Common myeloid progenitor, CD34-positive (primary cell): Measurements from ENCODE around the gene CACNA1B.

Experiments
- CTCF ChIA-PET: fragments of 350-600 bp; sonication (Branson Sonifier 250); formaldehyde crosslinking; loops from one replicate; lab custom pipeline; 2021; ENCODE audit warnings: antibody characterized with exemption; lab: Charles Lee
- POLR2A ChIA-PET: fragments of 350-600 bp; sonication (Branson Sonifier 250); formaldehyde crosslinking; loops from one replicate; lab custom pipeline; 2021; ENCODE audit warnings: antibody characterized with exemption; lab: Charles Lee
- DNase-seq, 3 donors: peaks; one replicate each; pipeline versions ENCODE4 v3.0.0 to v3.0.0-alpha.2; 2013
- H3K27ac ChIP-seq, 2 experiments: 1 replicate in 1 of 2; 2 replicates in 1 of 2; pipeline ENCODE4 v1.7.0; 2013; ENCODE audit warnings: inconsistent platforms in 2 of 2, low read length in 2 of 2, mild to moderate bottlenecking in 2 of 2, low read depth in 1 of 2, moderate library complexity in 1 of 2; ENCODE audit not compliant: severe bottlenecking in 2 of 2, insufficient read depth in 1 of 2, poor library complexity in 1 of 2
- H3K27me3 ChIP-seq, 5 experiments: replicated peaks in 2 of 5; 1 replicate in 3 of 5; 2 replicates in 2 of 5; pipeline versions ENCODE4 v1.6.1 to v1.7.0; 2013; ENCODE audit warnings: low read length in 4 of 5, mild to moderate bottlenecking in 2 of 5, moderate library complexity in 2 of 5, inconsistent platforms in 1 of 5; ENCODE audit not compliant: insufficient read depth in 5 of 5, control insufficient read depth in 4 of 5
- H3K36me3 ChIP-seq, 4 experiments: 1 replicate in 2 of 4; 2 replicates in 2 of 4; pipeline versions ENCODE4 v1.6.1 to v1.7.0; 2013; ENCODE audit warnings: low read length in 3 of 4, control low read depth in 1 of 4, mild to moderate bottlenecking in 1 of 4; ENCODE audit not compliant: control insufficient read depth in 4 of 4, insufficient read depth in 4 of 4
- H3K4me1 ChIP-seq, 4 experiments: 1 replicate in 3 of 4; 2 replicates in 1 of 4; pipeline versions ENCODE4 v1.6.1 to v1.7.1; 2013; ENCODE audit warnings: low read length in 3 of 4, mild to moderate bottlenecking in 3 of 4, control low read depth in 1 of 4, inconsistent platforms in 1 of 4, moderate library complexity in 1 of 4; ENCODE audit not compliant: control insufficient read depth in 4 of 4, insufficient read depth in 4 of 4; ENCODE audit errors: control extremely low read depth in 1 of 4
- H3K4me3 ChIP-seq, 7 experiments: 1 replicate in 4 of 7; 2 replicates in 3 of 7; pipeline versions ENCODE4 v1.5.1 to v1.7.0; 2013; ENCODE audit warnings: mild to moderate bottlenecking in 7 of 7, low read length in 6 of 7, moderate library complexity in 6 of 7, inconsistent platforms in 2 of 7, low read depth in 2 of 7, control low read depth in 1 of 7; ENCODE audit not compliant: insufficient read depth in 4 of 7, control insufficient read depth in 1 of 7; ENCODE audit errors: extremely low read depth in 1 of 7
- H3K9me3 ChIP-seq, 5 experiments: 1 replicate in 4 of 5; 2 replicates in 1 of 5; pipeline versions ENCODE4 v1.6.1 to v1.7.1; 2013; ENCODE audit warnings: low read length in 4 of 5, mild to moderate bottlenecking in 2 of 5, inconsistent platforms in 1 of 5, low read depth in 1 of 5, moderate library complexity in 1 of 5; ENCODE audit not compliant: control insufficient read depth in 4 of 5, insufficient read depth in 2 of 5; ENCODE audit errors: control extremely low read depth in 1 of 5
- WGBS: methylation state at CpG from one replicate; pipeline ENCODE4 v1.1.5; 2013; ENCODE audit not compliant: insufficient coverage; 5-methylcytosine and 5-hydroxymethylcytosine counted together

Gene CACNA1B

GRCh38 chr9:137972988-137973470, 95.4 kb downstream of the CACNA1B start:
- Histone ChIP-seq H3K27me3 (peaks cover 0 to 3% (median 0%) of the 10 kb centered on the region in 5 experiments), H3K4me1 (no peaks in the 10 kb centered on the region), H3K9me3 (no peaks in the 10 kb centered on the region), H3K4me3 (no peak overlapping the region), H3K27ac (no peak overlapping the region), H3K36me3 (no peaks in the 10 kb centered on the region)
- WGBS = 77% methylated on average over 12 of the region's 13 CpGs
- DNase-seq = no peak
- ChIA-PET POLR2A (no interaction called here), CTCF (no interaction called here)

GRCh38 chr9:137973829-137974416, 96.3 kb downstream of the CACNA1B start:
- Histone ChIP-seq H3K27ac (no peak overlapping the region), H3K4me1 (no peaks in the 10 kb centered on the region), H3K4me3 (no peak overlapping the region), H3K27me3 (no peaks in the 10 kb centered on the region), H3K9me3 (no peaks in the 10 kb centered on the region), H3K36me3 (no peaks in the 10 kb centered on the region)
- no peak for DNase-seq
- ChIA-PET POLR2A (no interaction called here), CTCF (no interaction called here)
- WGBS = 94% methylated on average over 9 of the region's 10 CpGs

- Histone ChIP-seq H3K4me1 (no peaks in the 10 kb centered on the region), H3K36me3 (no peaks in the 10 kb centered on the region), H3K9me3 (no peaks in the 10 kb centered on the region), H3K4me3 (no peak overlapping the region), H3K27ac (no peak overlapping the region), H3K27me3 (no peaks in the 10 kb centered on the region)
- DNase-seq = no peak
- POLR2A ChIA-PET = no interaction called here
- 98% methylated on average over 13 of the region's 15 CpGs for WGBS
- CTCF ChIA-PET = no interaction called here
These were observed 97.4 kb downstream of the CACNA1B start for GRCh38 chr9:137974746-137975526.

- WGBS = 94% methylated on average over 6 of the region's 6 CpGs
- CTCF ChIA-PET = interaction anchor here (1.3 kb wide), 1 partner anchor 11 kb away, joined by 4 read pairs; no protein-coding TSS in a partner anchor
These were observed 97.9 kb downstream of the CACNA1B start for GRCh38 chr9:137975527-137975913.

GRCh38 chr9:137975936-137976565, 98.5 kb downstream of the CACNA1B start:
- H3K9me3 ChIP-seq = peaks cover 0 to 3% (median 0%) of the 10 kb centered on the region in 5 experiments
- 83% methylated on average over 5 of the region's 8 CpGs for WGBS
- no peaks in the 10 kb centered on the region for H3K4me1 ChIP-seq
- no peak for DNase-seq
- H3K36me3 ChIP-seq = no peaks in the 10 kb centered on the region
- no peaks in the 10 kb centered on the region for H3K27me3 ChIP-seq
- no peak overlapping the region for H3K4me3 ChIP-seq
- CTCF ChIA-PET = interaction anchor here (1.3 kb wide), 1 partner anchor 10 kb away, joined by 4 read pairs; no protein-coding TSS in a partner anchor
- POLR2A ChIA-PET = no interaction called here
- H3K27ac ChIP-seq = no peak overlapping the region

More at GRCh38 chr9:137975527-137975913, 97.9 kb downstream of the CACNA1B start:
- DNase-seq = no peak
- no peak overlapping the region for H3K4me3 ChIP-seq
- peaks cover 0 to 3% (median 0%) of the 10 kb centered on the region in 5 experiments for H3K9me3 ChIP-seq
- H3K36me3 ChIP-seq = no peaks in the 10 kb centered on the region
- no peaks in the 10 kb centered on the region for H3K27me3 ChIP-seq
- no peaks in the 10 kb centered on the region for H3K4me1 ChIP-seq
- POLR2A ChIA-PET = no interaction called here
- no peak overlapping the region for H3K27ac ChIP-seq

- WGBS = 98% methylated on average over 6 of the region's 8 CpGs
- POLR2A ChIA-PET = interaction anchor here (1.1 kb wide), 1 partner anchor 14 kb away, joined by 3 read pairs; no protein-coding TSS in a partner anchor
- CTCF ChIA-PET = no interaction called here
These were observed 100.1 kb downstream of the CACNA1B start for GRCh38 chr9:137977571-137978261.

More at GRCh38 chr9:137977571-137978261, 100.1 kb downstream of the CACNA1B start:
- H3K9me3 ChIP-seq = peaks cover 0 to 11% (median 3%) of the 10 kb centered on the region in 5 experiments
- DNase-seq = no peak
- no peaks in the 10 kb centered on the region for H3K4me1 ChIP-seq
- H3K27me3 ChIP-seq = peaks cover 0 to 2% (median 0%) of the 10 kb centered on the region in 5 experiments
- no peak overlapping the region for H3K27ac ChIP-seq
- H3K4me3 ChIP-seq = no peak overlapping the region
- H3K36me3 ChIP-seq = no peaks in the 10 kb centered on the region
